ENCODE data around the gene CAPN9. TPM values are rescaled to one million over a fixed set of nuclear protein-coding genes. Genes with fewer than 3 reads are reported as not detected.
"Not testable (repeated sequence)": the region's sequence is repeated elsewhere in the genome, so short reads cannot be mapped to it uniquely, and the experiment has no call there.

CAPN9 gene
- total RNA-seq, 1 donor from 2014 or later, result not detected

DNA sequence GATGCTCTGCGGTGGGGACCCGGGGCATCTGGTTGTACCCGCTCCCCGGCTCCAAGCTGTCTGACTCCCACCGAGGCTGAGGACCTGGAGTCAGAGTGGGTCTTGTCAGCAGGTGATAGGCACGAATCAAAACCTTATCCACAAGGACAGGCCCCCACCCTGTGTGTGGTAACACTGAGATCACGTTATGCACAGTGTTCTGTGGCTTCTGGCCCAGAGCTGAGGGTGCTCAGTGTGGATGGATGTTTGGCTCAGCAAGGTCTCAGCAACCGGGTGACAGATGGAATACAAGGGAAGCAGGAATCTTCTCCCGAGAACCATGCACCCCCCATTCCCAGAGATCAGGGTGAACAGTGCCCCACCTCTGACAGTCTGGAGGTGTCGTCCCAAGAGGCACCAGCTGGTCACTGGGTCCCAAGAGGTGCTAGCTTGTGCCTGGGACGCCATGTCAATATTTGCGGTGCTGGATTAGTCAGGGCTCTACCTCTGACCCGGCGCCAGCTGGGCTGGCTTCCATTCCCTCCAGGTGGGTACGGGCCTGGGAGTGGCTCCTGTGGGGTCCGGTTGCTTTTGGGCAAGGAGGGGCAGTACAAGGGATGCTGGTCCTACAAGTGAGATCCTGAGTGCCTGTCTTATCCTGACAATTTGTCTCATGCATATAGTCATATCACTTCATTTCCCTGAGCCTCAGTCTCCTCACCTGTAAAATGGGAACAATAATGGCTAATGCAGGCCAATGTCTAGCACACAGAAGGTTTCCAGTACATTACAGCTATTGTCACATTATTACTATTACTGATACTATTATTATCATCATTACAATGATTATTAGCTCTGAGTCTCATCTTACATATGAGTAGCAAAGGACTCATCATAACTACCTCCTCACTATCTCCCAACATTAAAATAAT, 957 bp downstream of the CAPN9 start:
- no peak for DNase-seq

GRCh38 chr1:230749150-230749549, 2.0 kb downstream of the CAPN9 start:
- DNase-seq, result no peak

DNA sequence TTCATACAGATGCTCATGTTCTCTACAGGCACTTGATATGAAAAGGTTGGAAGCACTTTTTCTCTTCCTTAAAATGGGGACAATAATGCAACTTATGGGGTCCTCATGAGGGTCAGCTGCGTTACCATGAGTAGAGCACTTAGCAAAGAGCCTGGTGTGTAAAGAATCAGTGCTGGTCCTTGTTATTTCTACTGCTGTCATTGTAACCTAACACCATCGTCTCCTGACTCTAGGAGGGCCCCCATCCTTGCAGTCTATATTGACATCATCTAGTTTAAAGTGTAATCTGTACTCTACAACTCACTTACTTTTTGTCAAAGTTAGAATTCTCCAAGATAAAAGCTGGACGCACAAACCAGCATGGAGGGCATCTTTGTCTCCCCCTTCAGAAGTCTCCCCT, 2.4 kb downstream of the CAPN9 start:
- no peak for DNase-seq

DNA sequence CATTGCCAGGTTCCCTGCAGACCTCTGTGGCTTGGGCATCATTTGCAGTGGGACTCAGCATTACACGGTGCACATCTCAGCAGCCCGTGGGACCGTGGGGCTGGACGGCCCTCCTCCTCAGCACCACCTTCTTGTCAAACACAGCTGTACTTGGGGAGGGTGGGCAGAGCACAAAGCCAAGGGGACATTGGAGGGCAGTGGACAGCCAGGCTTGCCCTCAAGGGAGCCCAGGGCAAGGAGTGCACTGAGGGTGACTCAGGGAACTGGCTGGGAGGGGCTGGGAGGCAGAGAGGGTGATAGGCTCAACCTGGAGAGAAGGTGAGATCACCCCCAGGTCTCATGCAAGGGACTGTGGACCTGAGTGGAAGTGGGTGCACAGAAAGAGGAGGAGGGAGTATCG, 3.4 kb downstream of the CAPN9 start:
- DNase-seq, result no peak

- DNase-seq, result no peak
Measured at GRCh38 chr1:230750986-230751625, 3.9 kb downstream of the CAPN9 start.

- DNase-seq, result no peak
Measured at GRCh38 chr1:230752407-230752806, 5.2 kb downstream of the CAPN9 start.

DNA sequence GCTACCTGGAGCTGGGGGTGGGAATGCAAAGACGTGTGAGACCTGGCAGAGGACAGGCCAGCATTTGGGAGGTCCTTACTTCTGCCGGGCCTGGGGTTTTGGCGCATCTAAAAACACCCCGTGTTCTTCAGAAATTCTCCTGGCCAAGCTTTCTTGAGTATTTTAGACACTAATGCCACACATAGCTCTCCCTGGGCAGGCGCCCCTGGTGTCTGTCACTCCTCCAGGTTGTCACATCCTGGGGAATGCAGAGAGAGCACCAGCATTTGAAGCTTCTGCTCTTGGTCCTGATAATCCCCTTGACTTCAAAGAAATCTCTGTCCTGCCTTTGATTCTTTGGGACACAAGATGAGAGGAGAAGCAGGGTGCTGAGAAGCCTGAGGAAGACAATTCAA, 6.0 kb downstream of the CAPN9 start:
- DNase-seq, result no peak

DNA sequence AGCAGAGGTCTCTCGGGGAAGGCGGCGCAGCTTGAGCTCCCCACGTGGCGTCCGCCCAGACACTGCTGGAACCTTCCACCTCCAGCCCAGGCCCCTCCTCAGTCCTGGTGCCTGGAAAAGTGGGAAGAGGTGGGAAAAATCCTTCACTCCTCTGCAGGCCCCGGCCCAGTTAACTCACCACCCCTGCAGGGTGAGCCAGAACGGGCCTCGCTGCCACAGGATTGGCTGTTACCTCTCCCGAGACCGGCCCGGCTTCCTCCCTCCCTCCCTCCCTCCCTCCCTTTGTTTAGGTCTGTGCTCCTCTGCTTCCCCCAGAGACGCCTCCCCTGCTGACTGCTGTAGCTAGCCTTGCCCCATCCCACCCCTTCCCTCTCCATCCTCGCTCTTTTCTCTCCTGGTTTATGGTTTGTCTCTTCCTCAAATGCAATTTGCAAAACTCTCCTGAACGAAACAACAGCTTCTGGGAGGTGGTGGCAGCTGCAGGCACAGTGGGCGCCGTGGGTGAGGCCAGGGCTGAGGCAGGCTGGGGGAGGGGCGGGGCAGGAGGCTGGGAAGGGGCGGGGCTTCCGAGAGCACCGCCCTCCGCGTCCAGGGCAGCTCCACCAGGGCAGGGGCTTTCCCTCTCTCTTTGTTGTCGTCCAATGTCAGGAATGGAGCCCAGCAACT, 6.5 kb downstream of the CAPN9 start:
- DNase-seq, result peak; percentile 44

DNA sequence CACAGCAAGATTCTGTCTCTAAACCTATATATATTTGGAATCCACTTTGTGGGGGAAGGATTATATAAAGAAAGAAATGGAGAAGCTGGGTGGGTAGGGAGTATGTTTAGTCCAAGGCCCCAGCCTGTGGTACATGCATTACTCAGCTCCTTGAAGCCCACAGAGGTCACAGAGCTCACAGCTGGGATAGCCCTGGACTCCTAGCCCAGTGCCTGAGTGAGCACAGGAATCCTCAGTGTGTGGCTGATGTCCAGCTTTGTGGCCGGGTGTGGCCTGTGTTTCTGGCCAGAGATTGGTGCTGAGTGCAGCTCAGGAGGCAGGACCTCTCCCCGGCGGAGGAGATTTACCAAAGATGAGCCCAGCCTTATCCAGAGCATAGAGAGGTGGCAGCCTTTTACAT, 7.6 kb downstream of the CAPN9 start:
- DNase-seq, result no peak

- no peak for DNase-seq
Measured at GRCh38 chr1:230757856-230758708, 10.9 kb downstream of the CAPN9 start.

DNA sequence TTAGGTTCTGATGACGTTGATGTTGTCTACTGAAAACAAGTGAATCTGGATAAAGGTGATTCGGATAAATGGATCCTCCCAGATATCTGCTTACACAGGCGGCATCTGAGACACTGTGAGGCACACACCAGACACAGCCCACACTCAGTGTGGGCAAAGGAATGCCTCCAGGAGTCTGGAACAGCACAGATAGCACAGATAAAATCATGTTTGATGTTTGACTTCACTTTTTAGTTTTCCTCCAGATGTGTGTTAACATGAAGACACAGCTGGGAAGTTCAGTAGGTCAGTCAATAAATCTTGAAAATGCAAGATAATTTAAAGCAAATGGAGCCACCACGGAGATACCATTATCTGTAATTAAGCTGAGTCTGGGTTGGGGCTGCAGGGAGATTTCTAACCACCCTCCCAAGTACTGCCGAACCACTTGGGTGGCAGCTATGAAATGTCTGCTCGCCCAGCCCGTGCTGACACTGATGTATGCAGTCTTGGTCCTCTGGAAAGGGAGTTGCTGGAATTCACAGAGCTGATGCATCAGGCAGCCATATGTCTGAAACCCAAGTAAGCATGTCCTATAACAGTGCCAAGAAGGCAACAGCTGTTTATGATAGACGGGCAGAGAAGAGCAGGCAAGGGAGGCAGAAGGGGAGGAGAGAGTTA, 11.7 kb downstream of the CAPN9 start:
- no peak for DNase-seq

- DNase-seq, result no peak
Measured at GRCh38 chr1:230759369-230760065, 12.3 kb downstream of the CAPN9 start.

DNA sequence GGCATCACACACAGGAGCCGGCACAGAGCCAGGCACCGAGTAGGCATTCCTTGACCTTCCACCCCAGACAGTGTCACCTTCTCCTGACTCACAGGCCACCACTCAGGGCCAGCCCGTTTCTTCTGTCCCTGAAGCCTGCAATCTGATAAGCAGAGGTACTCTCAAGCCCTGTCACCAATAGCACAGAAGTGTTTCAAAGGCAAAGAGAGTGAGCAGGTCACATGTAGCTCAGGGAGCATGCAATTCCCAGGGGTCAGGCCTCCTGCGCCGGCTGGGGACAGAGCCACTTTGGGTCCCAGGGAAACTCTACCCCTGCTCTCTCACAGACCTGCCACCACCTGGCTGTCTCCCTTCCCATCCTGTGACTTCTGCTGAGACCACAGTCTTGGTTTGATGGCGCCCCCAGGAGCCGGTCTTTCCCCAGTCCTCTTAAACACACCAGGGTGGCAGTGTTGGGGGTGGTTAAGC, 13.2 kb downstream of the CAPN9 start:
- DNase-seq, result no peak

DNA sequence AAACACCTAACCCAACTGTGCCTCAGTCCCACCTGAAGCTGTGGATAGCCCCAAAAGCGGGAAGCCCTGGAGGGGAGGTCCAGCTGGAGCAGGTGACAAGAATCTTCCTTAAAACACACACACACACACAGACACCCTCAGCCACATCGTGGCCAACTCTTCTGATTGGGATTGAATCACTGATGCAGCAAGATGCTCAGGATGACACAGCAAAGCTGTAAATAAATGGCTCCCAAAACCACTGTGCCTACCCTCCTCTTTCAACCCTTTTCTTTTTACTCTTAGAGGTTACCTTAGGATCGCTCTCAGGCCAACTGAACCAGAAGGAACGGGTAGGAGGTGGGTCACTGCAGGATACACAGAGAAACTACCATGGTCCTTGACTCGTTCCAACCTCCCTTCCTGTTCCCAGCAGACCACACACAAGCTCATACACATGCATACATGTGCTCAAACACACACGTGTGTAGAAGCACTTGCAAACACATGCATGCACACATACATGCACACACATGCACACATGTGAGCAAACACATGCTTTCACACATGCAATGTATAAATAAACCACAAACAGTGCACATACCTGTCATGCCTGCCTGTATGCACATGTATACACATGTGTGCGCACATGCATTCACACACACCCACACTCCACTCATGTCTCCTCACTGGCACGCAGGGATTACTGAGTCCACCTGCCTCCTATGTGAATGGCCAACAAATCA, 14.4 kb downstream of the CAPN9 start:
- DNase-seq, result no peak

DNA sequence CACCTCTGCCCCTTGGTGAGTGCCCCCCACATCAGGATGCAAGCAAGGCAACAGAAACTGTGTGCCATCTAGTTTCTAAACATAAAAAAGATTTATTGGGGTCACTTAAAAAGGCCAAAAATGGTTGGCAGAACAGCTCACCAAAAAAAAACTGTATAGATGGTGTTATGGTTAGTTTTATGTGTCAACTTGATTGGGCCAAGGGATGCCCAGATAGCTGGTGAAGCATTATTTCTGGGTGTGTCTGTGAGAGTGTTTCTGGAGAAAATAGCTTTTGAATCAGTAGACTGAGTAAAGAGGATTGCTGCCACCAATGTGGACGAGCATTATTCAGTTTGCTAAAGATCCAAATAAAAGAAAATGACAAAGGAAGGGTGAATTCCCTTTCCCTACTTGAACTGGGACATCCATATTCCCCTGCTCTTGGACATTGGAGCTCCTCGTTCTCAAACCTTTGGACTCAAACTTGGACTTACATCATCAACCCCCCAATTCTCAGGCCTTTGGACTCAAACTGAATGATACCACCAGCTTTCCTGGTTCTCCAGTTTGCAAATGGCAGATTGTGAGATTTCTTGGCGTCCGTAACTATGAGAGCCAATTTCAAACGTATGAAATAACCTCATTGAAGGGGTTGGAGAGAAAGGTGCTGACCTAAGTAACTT, 16.9 kb downstream of the CAPN9 start:
- DNase-seq, result no peak

DNA sequence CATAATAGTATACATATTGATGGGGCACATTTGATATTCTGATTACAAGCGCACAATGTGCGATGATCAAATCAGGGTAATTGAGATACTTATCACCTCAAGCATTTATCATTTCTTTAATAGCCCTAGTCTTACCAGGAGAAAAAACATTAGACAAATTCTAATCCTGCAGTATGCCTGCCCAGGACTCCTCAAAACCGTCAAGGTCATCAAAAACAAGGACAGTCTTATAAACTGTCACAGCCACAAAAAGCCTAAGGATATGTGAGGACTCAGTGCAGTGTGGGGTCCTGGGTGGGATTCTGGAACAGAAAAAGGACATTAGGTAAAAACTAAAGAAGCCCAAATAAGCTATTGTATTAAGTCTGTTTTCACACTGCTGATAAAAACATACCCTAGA, 19.1 kb downstream of the CAPN9 start:
- no peak for DNase-seq

GRCh38 chr1:230767859-230768612, 20.8 kb downstream of the CAPN9 start:
- not testable (repeated sequence) for DNase-seq

DNA sequence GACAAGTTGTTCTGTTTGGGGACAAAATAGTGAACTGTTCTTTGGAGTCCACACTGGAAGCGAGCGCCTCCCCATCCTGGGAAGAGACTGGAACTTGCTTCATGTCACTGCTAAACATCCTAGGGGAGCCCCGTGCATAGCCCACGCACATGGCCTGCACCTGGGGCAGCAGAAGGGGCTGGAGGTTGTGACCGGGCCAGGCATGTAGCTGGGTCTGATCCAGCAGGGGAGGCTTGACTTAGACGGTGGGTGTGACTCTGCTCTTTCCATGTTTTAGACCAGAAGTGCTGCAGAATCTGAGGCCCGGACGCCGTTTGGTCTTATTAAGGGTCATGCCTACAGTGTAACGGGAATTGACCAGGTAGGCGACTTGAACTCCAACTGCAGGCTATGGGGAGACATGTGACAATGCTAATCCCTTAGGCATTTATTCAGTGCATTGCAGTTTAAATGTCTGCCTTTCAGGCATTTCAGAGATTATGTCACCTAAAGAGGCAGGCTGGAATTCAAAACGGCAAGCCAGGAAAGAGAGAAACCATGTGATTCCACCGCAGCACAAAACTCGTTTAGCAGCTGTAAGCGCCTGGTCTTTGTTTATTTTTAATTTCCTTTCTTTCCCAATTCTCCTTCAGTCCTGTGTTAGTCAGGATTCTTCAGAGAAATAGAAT, 21.8 kb downstream of the CAPN9 start:
- DNase-seq, result no peak

- no peak for DNase-seq
Measured at GRCh38 chr1:230770317-230770716, 23.1 kb downstream of the CAPN9 start.

Measured in dermis blood vessel endothelial cell (primary cell).